GM18519 (cell line): ENCODE results near the gene DTNBP1.
"Not testable (repeated sequence)": the region's sequence is repeated elsewhere in the genome, so short reads cannot be mapped to it uniquely, and the experiment has no call there.

Experiments used
- ATAC-seq: cut with Tn5 transposase; IDR thresholded peaks from one replicate; pipeline ENCODE4 v1.9.1; 2021; ENCODE audit warnings: mild to moderate bottlenecking, moderate library complexity; ENCODE audit not compliant: unreplicated experiment, low FRiP score

Gene DTNBP1

GRCh38 chr6:15562977-15563376, 99.9 kb downstream of the DTNBP1 start:
- no peak for ATAC-seq

GRCh38 chr6:15561447-15562199, 101.2 kb downstream of the DTNBP1 start:
- ATAC-seq: no peak

- ATAC-seq: no peak
Measured at GRCh38 chr6:15560713-15561112, 102.1 kb downstream of the DTNBP1 start.

GRCh38 chr6:15557174-15557573, 105.7 kb downstream of the DTNBP1 start:
- no peak for ATAC-seq

- no peak for ATAC-seq
Measured at GRCh38 chr6:15556711-15557110, 106.1 kb downstream of the DTNBP1 start.

- no peak for ATAC-seq
Measured at GRCh38 chr6:15555101-15556038, 107.5 kb downstream of the DTNBP1 start.

- ATAC-seq: no peak
Measured at GRCh38 chr6:15554728-15555100, 108.1 kb downstream of the DTNBP1 start.

GRCh38 chr6:15553736-15554294, 109.0 kb downstream of the DTNBP1 start:
- no peak for ATAC-seq

GRCh38 chr6:15553031-15553430, 109.8 kb downstream of the DTNBP1 start:
- ATAC-seq: no peak

GRCh38 chr6:15551798-15552197, 111.0 kb downstream of the DTNBP1 start:
- ATAC-seq: no peak

- ATAC-seq: no peak
Measured at GRCh38 chr6:15551262-15551661, 111.6 kb downstream of the DTNBP1 start.

GRCh38 chr6:15550546-15551123, 112.2 kb downstream of the DTNBP1 start:
- ATAC-seq: no peak

GRCh38 chr6:15549371-15549770, 113.5 kb downstream of the DTNBP1 start:
- ATAC-seq: no peak

- no peak for ATAC-seq
Measured at GRCh38 chr6:15547400-15547799, 115.4 kb downstream of the DTNBP1 start.

GRCh38 chr6:15546591-15546990, 116.2 kb downstream of the DTNBP1 start:
- no peak for ATAC-seq

GRCh38 chr6:15544321-15544900, 118.4 kb downstream of the DTNBP1 start:
- ATAC-seq: no peak

- ATAC-seq: not testable (repeated sequence)
Measured at GRCh38 chr6:15543332-15543917, 119.4 kb downstream of the DTNBP1 start.

GRCh38 chr6:15539722-15540270, 123.0 kb downstream of the DTNBP1 start:
- no peak for ATAC-seq

GRCh38 chr6:15538766-15539495, 123.9 kb downstream of the DTNBP1 start:
- ATAC-seq: no peak
